ENCODE measurements around the gene NIBAN1. TPM values are rescaled to one million over a fixed set of nuclear protein-coding genes. Genes with fewer than 3 reads are reported as not detected.

Gene NIBAN1
- total RNA-seq, 1 experiment from 2014 or later: 5.9 TPM

DNA sequence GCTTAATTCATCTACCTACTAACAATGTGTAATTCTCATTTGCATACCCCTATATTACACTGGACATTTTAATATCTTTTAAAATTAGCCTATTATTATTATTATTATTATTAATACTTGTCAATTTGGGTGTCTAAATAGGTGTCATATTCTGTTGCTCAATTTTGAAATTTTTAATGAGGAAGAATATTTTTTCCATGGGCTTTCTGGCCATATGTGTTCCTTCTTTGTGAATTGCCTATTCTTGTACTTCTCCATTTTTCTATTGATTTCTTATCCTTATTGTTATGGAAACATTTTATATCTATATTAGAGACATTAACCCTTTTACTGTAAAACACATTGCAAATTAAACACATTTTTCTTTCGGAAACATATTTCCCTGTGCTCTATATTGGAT is 6.4 kb upstream of the NIBAN1 start:
- H3K18ac ChIP-seq (ENCODE audit: insufficient read length, low read depth, low read length): no peak overlapping the region
- H3K4me3 Mint-ChIP-seq: no peak overlapping the region
- H4K91ac ChIP-seq (ENCODE audit: insufficient read length, low read depth, low read length): no peak overlapping the region
- H3K23ac ChIP-seq (ENCODE audit: insufficient read length, low read depth, low read length): no peak overlapping the region
- no peak overlapping the region for H3K14ac ChIP-seq (ENCODE audit: insufficient read depth, low read length)
- H2BK15ac ChIP-seq (ENCODE audit: low read depth, low read length): no peak overlapping the region
- H3K36me3 Mint-ChIP-seq (ENCODE audit: insufficient read depth in 1 of 3, low read depth in 3 of 3): no peaks in the 10 kb centered on the region
- H2AK5ac ChIP-seq (ENCODE audit: insufficient read length, low read length): no peak overlapping the region
- no peaks in the 10 kb centered on the region for H3K27me3 ChIP-seq (ENCODE audit: insufficient read depth, low read length)
- H3K4me1 ChIP-seq (ENCODE audit: insufficient read depth, low read length): no peaks in the 10 kb centered on the region
- no peak overlapping the region for H3K27ac ChIP-seq (ENCODE audit: insufficient read length, low read depth, low read length)
- TF ChIP-seq, protein P1, sequence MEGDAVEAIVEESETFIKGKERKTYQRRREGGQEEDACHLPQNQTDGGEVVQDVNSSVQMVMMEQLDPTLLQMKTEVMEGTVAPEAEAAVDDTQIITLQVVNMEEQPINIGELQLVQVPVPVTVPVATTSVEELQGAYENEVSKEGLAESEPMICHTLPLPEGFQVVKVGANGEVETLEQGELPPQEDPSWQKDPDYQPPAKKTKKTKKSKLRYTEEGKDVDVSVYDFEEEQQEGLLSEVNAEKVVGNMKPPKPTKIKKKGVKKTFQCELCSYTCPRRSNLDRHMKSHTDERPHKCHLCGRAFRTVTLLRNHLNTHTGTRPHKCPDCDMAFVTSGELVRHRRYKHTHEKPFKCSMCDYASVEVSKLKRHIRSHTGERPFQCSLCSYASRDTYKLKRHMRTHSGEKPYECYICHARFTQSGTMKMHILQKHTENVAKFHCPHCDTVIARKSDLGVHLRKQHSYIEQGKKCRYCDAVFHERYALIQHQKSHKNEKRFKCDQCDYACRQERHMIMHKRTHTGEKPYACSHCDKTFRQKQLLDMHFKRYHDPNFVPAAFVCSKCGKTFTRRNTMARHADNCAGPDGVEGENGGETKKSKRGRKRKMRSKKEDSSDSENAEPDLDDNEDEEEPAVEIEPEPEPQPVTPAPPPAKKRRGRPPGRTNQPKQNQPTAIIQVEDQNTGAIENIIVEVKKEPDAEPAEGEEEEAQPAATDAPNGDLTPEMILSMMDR (conservative IDR thresholded peaks at IDR 0.05): no peak
- peaks cover 25% of the 10 kb centered on the region for H3K27me3 Mint-ChIP-seq (ENCODE audit: low read depth)
- H3K23me2 ChIP-seq (ENCODE audit: insufficient read length, low read depth, low read length, poor library complexity, severe bottlenecking): no peaks in the 10 kb centered on the region
- H3K9ac ChIP-seq (ENCODE audit: extremely low read depth, insufficient read length, low read length): no peak overlapping the region
- H3T11ph ChIP-seq (ENCODE audit: low read length): no peak overlapping the region
- peaks cover 4 to 7% of the 10 kb centered on the region in 2 experiments; a peak in 2 of 4 replicates for H3K4me1 Mint-ChIP-seq
- H4K20me1 ChIP-seq (ENCODE audit: control insufficient read depth, insufficient read depth, insufficient read length): no peaks in the 10 kb centered on the region
- H3K9me3 Mint-ChIP-seq: no peaks in the 10 kb centered on the region; a peak in 1 of 5 replicates
- H2BK20ac ChIP-seq (ENCODE audit: low read depth, low read length, poor library complexity, severe bottlenecking): no peak overlapping the region
- H4K8ac ChIP-seq (replicated peaks; ENCODE audit: insufficient read length, low read depth, low read length): no peak overlapping the region
- H3K9me3 ChIP-seq (ENCODE audit: control insufficient read depth, low read depth, low read length): no peaks in the 10 kb centered on the region
- no peak overlapping the region for H2BK5ac ChIP-seq (ENCODE audit: insufficient read length, low read length)
- H2BK12ac ChIP-seq (ENCODE audit: insufficient read length, low read depth, low read length): no peak overlapping the region
- no peak overlapping the region for H3K4ac ChIP-seq (ENCODE audit: low read depth, low read length)
- no peaks in the 10 kb centered on the region for H3K79me1 ChIP-seq (ENCODE audit: insufficient read depth, low read depth, low read length, poor library complexity, severe bottlenecking)
- no peak overlapping the region for H4K5ac ChIP-seq (ENCODE audit: insufficient read length, low read depth, low read length)
- H3K4me2 ChIP-seq (ENCODE audit: insufficient read depth, insufficient read length, low read length): no peak overlapping the region
- no peak overlapping the region for H3K27ac Mint-ChIP-seq
- no peak overlapping the region for H2BK120ac ChIP-seq (ENCODE audit: low read depth, low read length, poor library complexity, severe bottlenecking)
- DNase-seq: no peak
- H3K56ac ChIP-seq (ENCODE audit: insufficient read length, low read depth, low read length): no peak overlapping the region
- no peaks in the 10 kb centered on the region for H3K79me2 ChIP-seq (ENCODE audit: insufficient read depth, low read length)
- whole genome bisulfite sequencing (ENCODE audit: extremely low coverage, insufficient read length, low lambda C conversion rate): no CpG with 5 or more reads among the region's 1 CpG
- no peak overlapping the region for H2AFZ ChIP-seq (ENCODE audit: low read length)

Measured in H9 (cell line).